Ascending aorta (tissue), 2 donors: ENCODE results near the gene UNC5C. TPM values are rescaled to one million over a fixed set of nuclear protein-coding genes. Genes with fewer than 3 reads are reported as not detected.

Experiments used
- DNase-seq, 2 donors: peaks; one replicate each; pipeline ENCODE4 v3.0.0-alpha.2; 2019; ENCODE audit warnings: low spot score in 2 of 2
- H3K27ac ChIP-seq, 2 donors: fragments of 200-600 bp; sonication (generic); one replicate each; pipeline ENCODE4 v1.5.1; 2016 to 2017; ENCODE audit warnings: mild to moderate bottlenecking in 1 of 2
- H3K27me3 ChIP-seq: fragments of 200-600 bp; sonication (generic); one replicate; pipeline ENCODE4 v1.5.1; 2017
- H3K36me3 ChIP-seq, 2 donors: fragments of 200-600 bp; sonication (generic); one replicate each; pipeline ENCODE4 v1.5.1; 2016
- H3K4me1 ChIP-seq, 2 donors: fragments of 200-600 bp; sonication (generic); one replicate each; pipeline ENCODE4 v1.5.1; 2016 to 2017; ENCODE audit warnings: mild to moderate bottlenecking in 1 of 2
- H3K4me3 ChIP-seq, 2 donors: fragments of 200-600 bp; sonication (generic); one replicate each; pipeline ENCODE4 v1.5.1; 2016 to 2017; ENCODE audit warnings: mild to moderate bottlenecking in 1 of 2
- H3K9me3 ChIP-seq, 2 donors: fragments of 200-600 bp; sonication (generic); one replicate each; pipeline ENCODE4 v1.5.1; 2016
- intact Hi-C: fragments of 100-400 bp; cut with DNase I; formaldehyde crosslinking; loops from one replicate; pipeline ENCODE4 v1.15.1; 2023
- total RNA-seq: library from RNA; depleted of rRNA; stranded (reverse); fragments of >200 nt; gene quantifications from one replicate; pipeline ENCODE4 v1.1.0, GENCODE V29; 2016
- TF ChIP-seq, protein P1 (sequence below), 3 experiments: fragments of 200-600 bp in 2 of 3; fragments of 450-650 bp in 1 of 3; sonication (generic) in 2 of 3; IDR thresholded peaks; one replicate each; pipeline ENCODE4 v1.5.1; 2016 to 2019; ENCODE audit warnings: antibody characterized with exemption in 3 of 3, mild to moderate bottlenecking in 1 of 3, moderate library complexity in 1 of 3

Gene UNC5C
- total RNA-seq, 1 donor from 2014 or later, result 13.3 TPM

DNA sequence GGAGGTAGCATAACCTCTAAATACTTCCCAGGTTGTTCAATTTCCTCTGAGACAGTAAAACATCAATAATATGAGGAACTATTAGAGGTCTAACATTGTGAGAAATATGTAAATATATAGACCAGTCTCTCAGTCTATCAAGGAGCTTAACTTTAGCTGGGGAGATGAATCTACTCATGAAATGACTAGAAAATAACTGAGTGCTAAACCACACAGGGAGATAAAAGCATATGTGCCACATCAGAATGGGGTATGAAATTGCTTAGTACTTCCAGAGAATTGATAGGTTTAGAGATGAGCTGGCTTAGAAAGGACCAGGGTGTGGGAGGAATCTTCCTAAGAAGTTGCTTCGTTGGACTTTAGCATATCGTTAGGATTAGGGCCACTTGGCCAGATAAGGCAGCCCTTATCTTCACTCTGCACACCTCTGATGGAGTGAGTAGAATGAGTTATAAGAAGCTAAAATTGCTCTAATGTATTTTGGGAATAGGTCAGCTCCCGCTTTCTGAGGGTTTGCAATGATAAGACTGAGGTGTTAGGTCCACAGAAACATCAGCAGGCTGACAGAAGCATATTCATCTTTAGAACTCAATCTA lies 299.2 kb downstream of the UNC5C start:
- no peak overlapping the region for H3K27ac ChIP-seq
- H3K4me1 ChIP-seq, result no peaks in the 10 kb centered on the region
- no peaks in the 10 kb centered on the region for H3K9me3 ChIP-seq
- intact Hi-C loops, result no loop called here
- TF ChIP-seq, protein P1, sequence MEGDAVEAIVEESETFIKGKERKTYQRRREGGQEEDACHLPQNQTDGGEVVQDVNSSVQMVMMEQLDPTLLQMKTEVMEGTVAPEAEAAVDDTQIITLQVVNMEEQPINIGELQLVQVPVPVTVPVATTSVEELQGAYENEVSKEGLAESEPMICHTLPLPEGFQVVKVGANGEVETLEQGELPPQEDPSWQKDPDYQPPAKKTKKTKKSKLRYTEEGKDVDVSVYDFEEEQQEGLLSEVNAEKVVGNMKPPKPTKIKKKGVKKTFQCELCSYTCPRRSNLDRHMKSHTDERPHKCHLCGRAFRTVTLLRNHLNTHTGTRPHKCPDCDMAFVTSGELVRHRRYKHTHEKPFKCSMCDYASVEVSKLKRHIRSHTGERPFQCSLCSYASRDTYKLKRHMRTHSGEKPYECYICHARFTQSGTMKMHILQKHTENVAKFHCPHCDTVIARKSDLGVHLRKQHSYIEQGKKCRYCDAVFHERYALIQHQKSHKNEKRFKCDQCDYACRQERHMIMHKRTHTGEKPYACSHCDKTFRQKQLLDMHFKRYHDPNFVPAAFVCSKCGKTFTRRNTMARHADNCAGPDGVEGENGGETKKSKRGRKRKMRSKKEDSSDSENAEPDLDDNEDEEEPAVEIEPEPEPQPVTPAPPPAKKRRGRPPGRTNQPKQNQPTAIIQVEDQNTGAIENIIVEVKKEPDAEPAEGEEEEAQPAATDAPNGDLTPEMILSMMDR (IDR thresholded peaks at IDR 0.05), result no peak
- H3K4me3 ChIP-seq, result no peak overlapping the region
- no peak for DNase-seq
- no peaks in the 10 kb centered on the region for H3K27me3 ChIP-seq
- H3K36me3 ChIP-seq, result peaks cover 3 to 4% of the 10 kb centered on the region in 2 donors

DNA sequence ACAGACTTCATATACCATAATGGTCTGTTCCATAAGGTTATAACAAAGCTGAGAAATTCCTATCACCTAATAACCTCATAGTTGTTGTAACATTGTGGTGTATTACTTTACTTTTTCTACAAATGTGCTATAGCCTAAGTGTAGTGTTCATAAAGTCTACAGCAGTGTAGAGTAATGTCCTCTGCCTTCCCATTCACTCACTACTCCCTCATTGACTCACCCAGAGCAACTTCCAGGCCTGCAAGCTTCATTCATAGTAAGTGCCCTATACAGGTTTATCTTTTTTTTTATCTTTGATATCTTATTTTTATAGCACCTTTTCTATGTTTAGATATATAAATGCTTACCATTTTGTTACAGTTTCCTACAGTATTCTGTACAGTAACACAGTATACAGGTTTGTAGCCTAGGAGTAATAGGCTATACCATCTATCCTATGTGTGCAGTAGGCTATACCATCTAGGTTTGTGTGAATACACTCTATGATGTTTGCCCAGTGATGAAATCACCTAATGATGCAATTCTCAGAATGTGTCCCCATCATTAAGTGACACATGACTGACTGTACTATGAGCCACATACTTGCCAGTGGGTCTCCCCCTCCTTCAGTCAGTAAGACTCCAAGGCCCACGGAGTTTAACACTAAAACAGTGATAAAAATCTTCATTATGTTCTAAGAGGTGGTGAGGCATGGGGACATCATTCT lies 299.9 kb downstream of the UNC5C start:
- DNase-seq, result no peak
- TF ChIP-seq, protein P1 (IDR thresholded peaks at IDR 0.05), result no peak
- Histone ChIP-seq H3K36me3 (peaks cover 3 to 4% of the 10 kb centered on the region in 2 donors), H3K4me3 (no peak overlapping the region), H3K27me3 (no peaks in the 10 kb centered on the region), H3K9me3 (no peaks in the 10 kb centered on the region), H3K27ac (no peak overlapping the region), H3K4me1 (no peaks in the 10 kb centered on the region)
- intact Hi-C loops, result no loop called here

DNA sequence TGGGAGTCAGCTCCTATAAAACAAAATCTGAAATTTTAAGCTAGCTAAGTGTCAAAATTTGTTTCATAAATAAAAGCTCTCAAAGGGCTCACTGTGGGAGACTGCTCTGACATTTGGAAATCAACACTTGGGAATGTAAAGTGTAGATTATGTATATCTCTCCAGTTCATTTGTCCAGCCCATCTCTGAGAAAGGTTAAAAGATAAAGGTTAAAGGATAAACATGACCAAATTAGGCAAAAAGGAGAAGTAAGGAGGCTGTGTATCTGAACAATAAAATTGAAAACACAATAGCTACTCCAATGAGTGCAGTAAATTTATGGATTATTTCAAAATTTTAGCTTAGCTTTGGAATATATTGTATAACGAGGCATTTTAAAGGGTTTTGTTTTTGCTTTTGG lies 304.9 kb downstream of the UNC5C start:
- intact Hi-C loops, result no loop called here
- H3K4me1 ChIP-seq, result no peaks in the 10 kb centered on the region
- H3K27ac ChIP-seq, result no peak overlapping the region
- no peak for DNase-seq
- H3K9me3 ChIP-seq, result no peaks in the 10 kb centered on the region
- H3K36me3 ChIP-seq, result peaks cover 0 to 8% of the 10 kb centered on the region in 2 donors
- TF ChIP-seq, protein P1 (IDR thresholded peaks at IDR 0.05), result no peak
- no peak overlapping the region for H3K4me3 ChIP-seq
- H3K27me3 ChIP-seq, result no peaks in the 10 kb centered on the region

DNA sequence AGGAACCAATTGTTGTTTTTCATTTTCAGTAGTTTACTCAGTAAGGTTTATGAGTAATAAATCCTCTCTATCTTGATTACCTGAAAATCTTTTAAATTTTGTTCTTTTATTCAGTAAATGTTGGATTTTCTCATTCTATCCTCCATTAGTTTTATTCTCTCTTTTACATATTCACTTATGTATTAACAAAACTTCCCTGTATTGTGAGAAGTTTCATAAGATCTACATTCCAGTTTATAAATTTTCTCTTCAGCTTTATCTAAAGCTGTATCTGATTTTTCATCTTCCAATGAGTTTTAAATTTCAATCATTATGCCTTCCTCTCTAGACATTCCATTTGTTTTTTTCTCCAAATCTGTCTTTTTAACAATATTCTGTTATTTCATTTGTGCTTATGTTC lies 310.2 kb downstream of the UNC5C start:
- DNase-seq, result no peak
- Histone ChIP-seq H3K9me3 (no peaks in the 10 kb centered on the region), H3K4me3 (no peak overlapping the region), H3K4me1 (no peaks in the 10 kb centered on the region), H3K27me3 (no peaks in the 10 kb centered on the region), H3K27ac (no peak overlapping the region), H3K36me3 (peaks cover 0 to 4% of the 10 kb centered on the region in 2 donors)
- TF ChIP-seq, protein P1 (IDR thresholded peaks at IDR 0.05), result no peak
- intact Hi-C loops, result no loop called here

DNA sequence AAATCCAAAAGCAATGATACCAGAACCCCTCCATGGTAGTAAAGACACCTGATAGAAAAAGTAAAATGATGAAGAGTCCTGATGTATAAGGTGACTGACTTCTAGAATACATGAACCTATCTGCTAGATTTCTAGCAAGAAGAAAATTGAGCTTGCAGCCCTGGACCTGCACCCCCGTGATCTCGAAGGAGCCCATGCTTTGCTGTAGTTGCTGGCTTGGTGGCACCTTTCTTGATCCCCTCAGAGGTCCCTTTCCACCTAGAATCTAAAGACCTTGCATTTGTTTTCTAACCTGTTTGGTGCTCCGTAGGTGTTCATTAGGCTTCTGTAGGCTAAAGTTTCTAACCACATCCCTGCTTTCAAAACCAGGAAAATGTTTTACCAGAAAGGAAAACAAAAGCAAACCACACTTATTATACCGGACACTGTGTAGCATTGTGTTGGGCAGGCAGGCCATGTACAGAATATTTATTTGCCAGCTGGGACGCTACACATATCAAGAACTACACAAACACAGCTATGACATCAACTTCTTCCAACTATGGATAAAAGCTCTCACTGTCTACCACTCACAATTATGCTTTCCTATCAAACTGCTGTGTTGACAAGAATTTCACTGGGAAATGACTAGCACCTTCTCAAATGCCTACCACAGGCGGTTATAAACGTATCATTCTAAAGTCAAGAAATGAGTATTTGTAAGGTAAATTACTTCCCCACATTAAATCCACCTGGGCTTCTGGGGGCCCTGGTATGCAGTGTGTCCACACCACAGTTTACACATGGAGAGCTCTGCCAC lies 316.2 kb downstream of the UNC5C start:
- H3K4me3 ChIP-seq, result no peak overlapping the region
- no peak for DNase-seq
- TF ChIP-seq, protein P1 (IDR thresholded peaks at IDR 0.05), result no peak
- no peaks in the 10 kb centered on the region for H3K36me3 ChIP-seq
- H3K4me1 ChIP-seq, result no peaks in the 10 kb centered on the region
- no peaks in the 10 kb centered on the region for H3K27me3 ChIP-seq
- H3K9me3 ChIP-seq, result no peaks in the 10 kb centered on the region
- no peak overlapping the region for H3K27ac ChIP-seq
- intact Hi-C loops, result no loop called here
